NCI-H2081 (cell line): ENCODE measurements around the gene MYO18B.

Experiments used
- DNase-seq, 2 experiments: peaks; one replicate each; lab custom pipeline; 2025; lab: John Stamatoyannopoulos, UW

The MYO18B gene

GRCh38 chr22:25750569-25751173 lies 8.7 kb downstream of the MYO18B start:
- DNase-seq, result no peak

- no peak for DNase-seq
Measured at GRCh38 chr22:25751174-25751581, 9.2 kb downstream of the MYO18B start.

- no peak for DNase-seq
Measured at GRCh38 chr22:25752615-25753214, 10.7 kb downstream of the MYO18B start.

GRCh38 chr22:25753252-25753651 lies 11.3 kb downstream of the MYO18B start:
- DNase-seq, result no peak

GRCh38 chr22:25754527-25755202 lies 12.7 kb downstream of the MYO18B start:
- DNase-seq, result no peak

GRCh38 chr22:25757686-25758085 lies 15.7 kb downstream of the MYO18B start:
- no peak for DNase-seq

GRCh38 chr22:25758316-25758715 lies 16.3 kb downstream of the MYO18B start:
- no peak for DNase-seq

GRCh38 chr22:25759825-25760231 lies 17.8 kb downstream of the MYO18B start:
- no peak for DNase-seq

GRCh38 chr22:25760294-25760693 lies 18.3 kb downstream of the MYO18B start:
- no peak for DNase-seq

- DNase-seq, result no peak
Measured at GRCh38 chr22:25760848-25761595, 19.0 kb downstream of the MYO18B start.

- no peak for DNase-seq
Measured at GRCh38 chr22:25762147-25762546, 20.2 kb downstream of the MYO18B start.

- DNase-seq, result no peak
Measured at GRCh38 chr22:25763239-25763777, 21.3 kb downstream of the MYO18B start.

GRCh38 chr22:25764270-25765015 lies 22.5 kb downstream of the MYO18B start:
- DNase-seq, result no peak

- DNase-seq, result no peak
Measured at GRCh38 chr22:25765016-25765367, 23.0 kb downstream of the MYO18B start.

- no peak for DNase-seq
Measured at GRCh38 chr22:25765801-25766200, 23.8 kb downstream of the MYO18B start.

- no peak for DNase-seq
Measured at GRCh38 chr22:25766418-25766817, 24.4 kb downstream of the MYO18B start.

GRCh38 chr22:25770333-25770732 lies 28.3 kb downstream of the MYO18B start:
- no peak for DNase-seq

GRCh38 chr22:25772288-25772687 lies 30.3 kb downstream of the MYO18B start:
- DNase-seq, result no peak

- peak in 1 of 2 experiments; percentile 9 for DNase-seq
Measured at GRCh38 chr22:25774575-25775026, 32.6 kb downstream of the MYO18B start.

- no peak for DNase-seq
Measured at GRCh38 chr22:25775531-25775930, 33.5 kb downstream of the MYO18B start.

- no peak for DNase-seq
Measured at GRCh38 chr22:25777411-25777810, 35.4 kb downstream of the MYO18B start.

- peak; percentile 29 to 63 for DNase-seq
Measured at GRCh38 chr22:25777870-25778269, 35.9 kb downstream of the MYO18B start.
